Vagina (tissue), 2 donors: Measurements from ENCODE around the gene TUSC7. TPM values are rescaled to one million over a fixed set of nuclear protein-coding genes. Genes with fewer than 3 reads are reported as not detected.

Experiments
- DNase-seq, 2 donors: peaks; one replicate each; pipeline ENCODE4 v3.0.0-alpha.2; 2017; ENCODE audit errors: extremely low spot score in 2 of 2
- H3K27ac ChIP-seq: fragments of 200-600 bp; sonication (generic); one replicate; pipeline ENCODE4 v1.5.1; 2019
- H3K27me3 ChIP-seq: fragments of 200-600 bp; sonication (generic); one replicate; pipeline ENCODE4 v1.5.1; 2019
- H3K36me3 ChIP-seq, 2 donors: fragments of 200-600 bp; sonication (generic); one replicate each; pipeline ENCODE4 v1.5.1; 2017 to 2019
- H3K4me1 ChIP-seq: fragments of 200-600 bp; sonication (generic); one replicate; pipeline ENCODE4 v1.5.1; 2019
- H3K4me3 ChIP-seq, 2 donors: fragments of 200-600 bp; sonication (generic); 1 replicate in 1 of 2; 2 replicates in 1 of 2; pipeline ENCODE4 v1.5.1; 2016 to 2019
- H3K9me3 ChIP-seq: fragments of 200-600 bp; sonication (generic); one replicate; pipeline ENCODE4 v1.5.1; 2019
- POLR2A ChIP-seq, 2 donors: fragments of 450-650 bp; IDR thresholded peaks; one replicate each; pipeline ENCODE4 v1.6.1; 2017; ENCODE audit warnings: antibody characterized with exemption in 2 of 2, mild to moderate bottlenecking in 2 of 2, moderate library complexity in 2 of 2
- POLR2AphosphoS5 ChIP-seq, 2 donors: sonication (generic); formaldehyde crosslinking; IDR thresholded peaks; one replicate each; pipeline ENCODE4 v1.9.0; 2017; ENCODE audit warnings: antibody characterized with exemption in 2 of 2, mild to moderate bottlenecking in 2 of 2, low read depth in 1 of 2; ENCODE audit not compliant: insufficient read depth in 1 of 2
- intact Hi-C: fragments of 100-400 bp; cut with DNase I; formaldehyde crosslinking; loops from one replicate; pipeline ENCODE4 v1.15.1; 2023
- total RNA-seq: library from RNA; depleted of rRNA; stranded (reverse); fragments of >200 nt; gene quantifications from one replicate; pipeline ENCODE4 v1.2.3, GENCODE V29; 2016
- TF ChIP-seq, protein P1 (sequence below), 3 experiments: fragments of 450-650 bp in 2 of 3; fragments of 200-600 bp in 1 of 3; sonication (generic) in 1 of 3; IDR thresholded peaks; one replicate each; pipeline ENCODE4 v1.5.1; 2017 to 2019; ENCODE audit warnings: antibody characterized with exemption in 3 of 3, mild to moderate bottlenecking in 2 of 3, moderate library complexity in 2 of 3

The TUSC7 gene
- total RNA-seq, 1 donor from 2014 or later: not detected

DNA sequence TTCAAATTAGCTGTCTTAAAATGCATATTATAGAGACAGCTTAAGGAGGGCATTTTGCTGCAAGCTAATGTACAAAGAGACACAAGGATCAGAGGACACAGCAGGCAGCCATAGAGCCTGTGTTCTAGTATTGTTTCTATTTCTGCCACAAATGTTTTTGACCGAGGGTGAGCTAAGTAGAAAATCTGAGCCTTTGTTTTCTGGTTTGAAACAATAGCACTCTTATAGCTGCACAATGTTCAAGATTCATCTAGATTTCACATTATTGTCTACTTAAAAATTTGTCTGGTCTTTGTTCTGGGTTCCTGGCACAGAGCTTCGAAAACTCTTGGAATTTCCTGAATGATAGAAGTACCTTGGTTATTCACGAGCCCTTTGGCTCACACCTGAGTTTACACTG, 40.0 kb upstream of the TUSC7 start:
- H3K27ac ChIP-seq: no peak overlapping the region
- H3K4me3 ChIP-seq: no peak overlapping the region
- TF ChIP-seq POLR2A (IDR thresholded peaks at IDR 0.05) (no peak), POLR2AphosphoS5 (IDR thresholded peaks at IDR 0.05; ENCODE audit: insufficient read depth in 1 of 2, low read depth in 1 of 2) (no peak)
- TF ChIP-seq, protein P1, sequence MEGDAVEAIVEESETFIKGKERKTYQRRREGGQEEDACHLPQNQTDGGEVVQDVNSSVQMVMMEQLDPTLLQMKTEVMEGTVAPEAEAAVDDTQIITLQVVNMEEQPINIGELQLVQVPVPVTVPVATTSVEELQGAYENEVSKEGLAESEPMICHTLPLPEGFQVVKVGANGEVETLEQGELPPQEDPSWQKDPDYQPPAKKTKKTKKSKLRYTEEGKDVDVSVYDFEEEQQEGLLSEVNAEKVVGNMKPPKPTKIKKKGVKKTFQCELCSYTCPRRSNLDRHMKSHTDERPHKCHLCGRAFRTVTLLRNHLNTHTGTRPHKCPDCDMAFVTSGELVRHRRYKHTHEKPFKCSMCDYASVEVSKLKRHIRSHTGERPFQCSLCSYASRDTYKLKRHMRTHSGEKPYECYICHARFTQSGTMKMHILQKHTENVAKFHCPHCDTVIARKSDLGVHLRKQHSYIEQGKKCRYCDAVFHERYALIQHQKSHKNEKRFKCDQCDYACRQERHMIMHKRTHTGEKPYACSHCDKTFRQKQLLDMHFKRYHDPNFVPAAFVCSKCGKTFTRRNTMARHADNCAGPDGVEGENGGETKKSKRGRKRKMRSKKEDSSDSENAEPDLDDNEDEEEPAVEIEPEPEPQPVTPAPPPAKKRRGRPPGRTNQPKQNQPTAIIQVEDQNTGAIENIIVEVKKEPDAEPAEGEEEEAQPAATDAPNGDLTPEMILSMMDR (IDR thresholded peaks at IDR 0.05): no peak
- intact Hi-C loops: no loop called here
- H3K4me1 ChIP-seq: no peaks in the 10 kb centered on the region
- no peaks in the 10 kb centered on the region for H3K9me3 ChIP-seq
- no peak for DNase-seq
- H3K27me3 ChIP-seq: no peaks in the 10 kb centered on the region
- H3K36me3 ChIP-seq: no peaks in the 10 kb centered on the region

DNA sequence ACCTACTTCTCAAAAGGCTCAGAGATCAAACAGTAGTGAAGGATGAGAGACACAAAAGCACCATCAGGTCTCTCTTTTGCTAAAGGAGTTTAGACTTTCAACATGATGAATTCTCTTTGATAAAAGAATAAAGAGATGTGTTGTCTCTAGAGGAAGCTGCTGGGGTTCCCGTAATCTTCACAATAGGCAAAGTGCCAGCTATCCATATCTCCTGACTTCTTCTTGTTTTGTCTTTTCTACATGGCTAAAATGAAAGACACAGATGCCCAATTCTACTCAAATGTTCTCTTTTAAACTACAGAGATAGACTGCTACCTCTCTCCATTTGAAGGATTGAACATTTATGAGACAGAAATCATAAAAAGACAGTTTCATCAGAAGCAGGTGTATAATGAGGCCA, 38.4 kb upstream of the TUSC7 start:
- Histone ChIP-seq H3K4me3 (no peak overlapping the region), H3K36me3 (no peaks in the 10 kb centered on the region), H3K27me3 (no peaks in the 10 kb centered on the region), H3K27ac (no peak overlapping the region), H3K4me1 (no peaks in the 10 kb centered on the region), H3K9me3 (no peaks in the 10 kb centered on the region)
- intact Hi-C loops: no loop called here
- TF ChIP-seq, protein P1 (IDR thresholded peaks at IDR 0.05): no peak
- TF ChIP-seq POLR2A (IDR thresholded peaks at IDR 0.05) (no peak), POLR2AphosphoS5 (IDR thresholded peaks at IDR 0.05; ENCODE audit: insufficient read depth in 1 of 2, low read depth in 1 of 2) (no peak)
- DNase-seq: no peak

DNA sequence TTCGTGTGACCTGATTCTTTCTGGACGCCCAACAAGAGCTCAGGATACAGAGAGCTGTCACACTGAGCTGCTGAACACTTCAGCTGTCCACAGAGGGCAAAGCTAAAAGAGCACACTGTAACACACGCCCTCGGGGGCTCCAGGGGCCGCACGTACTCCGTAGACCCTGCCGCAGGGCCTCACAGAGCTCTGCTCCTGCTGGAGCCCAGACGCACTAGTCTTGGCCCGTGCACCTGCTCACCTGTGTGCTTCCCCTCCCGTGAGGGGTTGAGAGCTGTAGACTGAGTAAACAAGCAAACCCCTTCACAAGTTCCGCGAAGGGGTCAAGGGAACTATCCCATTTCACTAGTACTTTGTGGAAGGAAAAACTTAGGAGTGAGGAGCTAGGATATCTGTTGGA, 30.7 kb upstream of the TUSC7 start:
- Histone ChIP-seq H3K4me1 (no peaks in the 10 kb centered on the region), H3K9me3 (no peaks in the 10 kb centered on the region), H3K27ac (no peak overlapping the region), H3K36me3 (no peaks in the 10 kb centered on the region), H3K4me3 (no peak overlapping the region), H3K27me3 (no peaks in the 10 kb centered on the region)
- TF ChIP-seq POLR2AphosphoS5 (IDR thresholded peaks at IDR 0.05; ENCODE audit: insufficient read depth in 1 of 2, low read depth in 1 of 2) (no peak), POLR2A (IDR thresholded peaks at IDR 0.05) (no peak)
- TF ChIP-seq, protein P1 (IDR thresholded peaks at IDR 0.05): no peak
- DNase-seq: no peak
- intact Hi-C loops: no loop called here

- H3K4me1 ChIP-seq: no peaks in the 10 kb centered on the region
- intact Hi-C loops: no loop called here
- DNase-seq: no peak
- H3K9me3 ChIP-seq: no peaks in the 10 kb centered on the region
- H3K27ac ChIP-seq: no peak overlapping the region
- no peaks in the 10 kb centered on the region for H3K36me3 ChIP-seq
- no peaks in the 10 kb centered on the region for H3K27me3 ChIP-seq
- no peak overlapping the region for H3K4me3 ChIP-seq
- no peak for TF ChIP-seq POLR2A (IDR thresholded peaks at IDR 0.05)
- no peak for TF ChIP-seq POLR2AphosphoS5 (IDR thresholded peaks at IDR 0.05; ENCODE audit: insufficient read depth in 1 of 2, low read depth in 1 of 2)
- TF ChIP-seq, protein P1 (IDR thresholded peaks at IDR 0.05): no peak
These were observed 18.5 kb upstream of the TUSC7 start for GRCh38 chr3:116691041-116691440.

DNA sequence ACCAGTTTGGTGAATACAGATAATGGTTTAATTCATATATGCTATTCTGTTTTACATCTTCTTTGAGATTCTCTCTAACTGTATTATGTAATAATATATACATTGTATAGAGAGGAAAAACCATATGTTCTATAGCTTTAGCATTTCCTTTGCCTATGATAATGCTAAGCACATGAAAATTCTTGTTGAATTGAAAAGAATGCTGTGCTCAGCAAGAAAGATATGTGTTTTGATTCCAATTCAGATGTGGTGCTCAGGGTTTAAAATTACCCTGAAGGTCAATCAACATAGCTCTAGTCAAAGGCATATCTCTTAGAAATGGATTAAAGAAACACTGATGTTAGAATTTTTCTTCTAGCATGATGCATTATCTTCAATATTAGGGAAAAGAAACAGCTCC, 8.5 kb upstream of the TUSC7 start:
- Histone ChIP-seq H3K4me3 (no peak overlapping the region), H3K4me1 (no peaks in the 10 kb centered on the region), H3K36me3 (no peaks in the 10 kb centered on the region), H3K9me3 (no peaks in the 10 kb centered on the region), H3K27me3 (no peaks in the 10 kb centered on the region), H3K27ac (no peak overlapping the region)
- intact Hi-C loops: no loop called here
- TF ChIP-seq, protein P1 (IDR thresholded peaks at IDR 0.05): no peak
- no peak for TF ChIP-seq POLR2A (IDR thresholded peaks at IDR 0.05)
- TF ChIP-seq POLR2AphosphoS5 (IDR thresholded peaks at IDR 0.05; ENCODE audit: insufficient read depth in 1 of 2, low read depth in 1 of 2): no peak
- DNase-seq: no peak
